ENCODE measurements around the gene WDR86.

The WDR86 gene

GRCh38 chr7:151409667-151410404, at the start of gene WDR86:
Gene WDR86, minus strand, starts transcription at chr7:151410038. Its CDS starts 449 bp downstream, at chr7:151409589.
- no peak for DNase-seq (ENCODE audit: low read depth)

- DNase-seq (ENCODE audit: low read depth): no peak
Observed at GRCh38 chr7:151457534-151457933, 47.7 kb upstream of the WDR86 start.

- DNase-seq (ENCODE audit: low read depth): no peak
Observed at GRCh38 chr7:151456782-151457181, 46.9 kb upstream of the WDR86 start.

GRCh38 chr7:151456276-151456675, 46.4 kb upstream of the WDR86 start:
- no peak for DNase-seq (ENCODE audit: low read depth)

- no peak for DNase-seq (ENCODE audit: low read depth)
Observed at GRCh38 chr7:151455690-151456089, 45.9 kb upstream of the WDR86 start.

GRCh38 chr7:151454932-151455530, 45.2 kb upstream of the WDR86 start:
- no peak for DNase-seq (ENCODE audit: low read depth)

- DNase-seq (ENCODE audit: low read depth): no peak
Observed at GRCh38 chr7:151454305-151454704, 44.5 kb upstream of the WDR86 start.

GRCh38 chr7:151453326-151453791, 43.5 kb upstream of the WDR86 start:
- DNase-seq (ENCODE audit: low read depth): no peak

- no peak for DNase-seq (ENCODE audit: low read depth)
Observed at GRCh38 chr7:151452680-151453325, 43.0 kb upstream of the WDR86 start.

- DNase-seq (ENCODE audit: low read depth): no peak
Observed at GRCh38 chr7:151451626-151452571, 42.1 kb upstream of the WDR86 start.

- DNase-seq (ENCODE audit: low read depth): no peak
Observed at GRCh38 chr7:151451156-151451555, 41.3 kb upstream of the WDR86 start.

- no peak for DNase-seq (ENCODE audit: low read depth)
Observed at GRCh38 chr7:151449990-151450389, 40.2 kb upstream of the WDR86 start.

GRCh38 chr7:151448261-151449252, 38.7 kb upstream of the WDR86 start:
- no peak for DNase-seq (ENCODE audit: low read depth)

GRCh38 chr7:151447901-151448260, 38.0 kb upstream of the WDR86 start:
- no peak for DNase-seq (ENCODE audit: low read depth)

- no peak for DNase-seq (ENCODE audit: low read depth)
Observed at GRCh38 chr7:151447312-151447711, 37.5 kb upstream of the WDR86 start.

- no peak for DNase-seq (ENCODE audit: low read depth)
Observed at GRCh38 chr7:151446412-151446811, 36.6 kb upstream of the WDR86 start.

- no peak for DNase-seq (ENCODE audit: low read depth)
Observed at GRCh38 chr7:151444632-151445031, 34.8 kb upstream of the WDR86 start.

GRCh38 chr7:151442776-151443496, 33.1 kb upstream of the WDR86 start:
- DNase-seq (ENCODE audit: low read depth): no peak

GRCh38 chr7:151440799-151441445, 31.1 kb upstream of the WDR86 start:
- no peak for DNase-seq (ENCODE audit: low read depth)

Data from GM04504 (cell line).